ENCODE data around the gene TUB. TPM values are rescaled to one million over a fixed set of nuclear protein-coding genes. Genes with fewer than 3 reads are reported as not detected.

TUB gene
- polyA plus RNA-seq, 1 donor (not counting 4 experiments of a cell fraction or from before 2014, with no cell fraction given) = 0.84 TPM

DNA sequence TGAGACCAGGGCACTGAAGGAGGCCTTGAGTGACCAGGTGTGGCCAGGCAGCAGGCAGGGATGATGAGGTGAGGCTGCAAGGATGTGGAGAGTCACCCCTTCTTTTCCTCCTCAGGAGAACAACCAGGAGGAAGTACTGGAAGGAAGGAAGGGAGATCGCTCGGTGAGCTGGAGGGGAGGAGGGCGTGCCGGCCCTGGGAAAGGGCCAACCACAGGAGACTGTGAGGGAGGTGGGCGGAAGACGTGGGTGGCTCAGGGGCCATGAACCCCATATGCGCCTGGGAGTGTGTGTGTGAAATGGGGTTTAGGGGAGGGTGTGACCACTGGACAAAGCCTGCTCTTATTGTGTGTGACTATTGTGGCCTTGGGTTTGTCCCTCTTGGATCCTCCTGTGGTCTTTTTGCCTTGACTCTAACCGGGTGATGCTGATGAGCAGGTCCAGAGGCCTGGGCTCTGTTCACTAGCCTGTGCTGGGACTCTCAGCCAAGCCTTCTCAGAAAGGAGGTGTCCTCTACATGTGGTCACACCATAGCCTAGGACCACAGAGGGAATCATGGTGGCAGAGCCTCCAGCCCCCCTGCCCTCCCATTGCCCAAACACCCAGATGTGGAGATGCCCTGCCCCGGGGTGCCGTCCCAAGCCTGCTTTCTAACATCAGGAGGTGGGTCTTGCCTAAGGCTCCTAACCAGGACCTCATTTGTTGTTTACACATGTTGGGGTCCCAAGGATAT, 41.3 kb upstream of the TUB start:
- no peaks in the 10 kb centered on the region for H3K4me1 ChIP-seq (ENCODE audit: control insufficient read depth, extremely low read depth, insufficient read depth, low read length)
- no peaks in the 10 kb centered on the region for H3K9me1 ChIP-seq (ENCODE audit: control insufficient read depth, extremely low read depth, insufficient read depth, low read length)
- FAIRE-seq = no peak
- no peaks in the 10 kb centered on the region for H3K79me2 ChIP-seq (ENCODE audit: control insufficient read depth, insufficient read depth, low read length)
- H3K27me3 ChIP-seq (ENCODE audit: control insufficient read depth, extremely low read depth, insufficient read depth, low read length) = peaks cover 6% of the 10 kb centered on the region
- dilution Hi-C loops (cut with MboI; ENCODE audit: extremely low pct_ligation_motif_present, low sequenced_read_pairs) = no loop called here
- no peaks in the 10 kb centered on the region for H3K36me3 ChIP-seq (ENCODE audit: control insufficient read depth in 2 of 2, extremely low read depth in 1 of 2, insufficient read depth in 2 of 2, low read length in 2 of 2)
- no peak for TF ChIP-seq EZH2 (IDR thresholded peaks at IDR 0.05; ENCODE audit: low read length)
- TF ChIP-seq, protein P1, sequence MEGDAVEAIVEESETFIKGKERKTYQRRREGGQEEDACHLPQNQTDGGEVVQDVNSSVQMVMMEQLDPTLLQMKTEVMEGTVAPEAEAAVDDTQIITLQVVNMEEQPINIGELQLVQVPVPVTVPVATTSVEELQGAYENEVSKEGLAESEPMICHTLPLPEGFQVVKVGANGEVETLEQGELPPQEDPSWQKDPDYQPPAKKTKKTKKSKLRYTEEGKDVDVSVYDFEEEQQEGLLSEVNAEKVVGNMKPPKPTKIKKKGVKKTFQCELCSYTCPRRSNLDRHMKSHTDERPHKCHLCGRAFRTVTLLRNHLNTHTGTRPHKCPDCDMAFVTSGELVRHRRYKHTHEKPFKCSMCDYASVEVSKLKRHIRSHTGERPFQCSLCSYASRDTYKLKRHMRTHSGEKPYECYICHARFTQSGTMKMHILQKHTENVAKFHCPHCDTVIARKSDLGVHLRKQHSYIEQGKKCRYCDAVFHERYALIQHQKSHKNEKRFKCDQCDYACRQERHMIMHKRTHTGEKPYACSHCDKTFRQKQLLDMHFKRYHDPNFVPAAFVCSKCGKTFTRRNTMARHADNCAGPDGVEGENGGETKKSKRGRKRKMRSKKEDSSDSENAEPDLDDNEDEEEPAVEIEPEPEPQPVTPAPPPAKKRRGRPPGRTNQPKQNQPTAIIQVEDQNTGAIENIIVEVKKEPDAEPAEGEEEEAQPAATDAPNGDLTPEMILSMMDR (optimal IDR thresholded peaks at IDR 0.05 in 1 of 3, IDR thresholded peaks at IDR 0.05 in 1 of 3, conservative IDR thresholded peaks at IDR 0.05 in 1 of 3; ENCODE audit: extremely low read depth in 1 of 3, insufficient read depth in 2 of 3, low read length in 3 of 3) = no peak
- no peaks in the 10 kb centered on the region for H3K9me3 ChIP-seq (ENCODE audit: control insufficient read depth, low read depth, low read length)
- no peak overlapping the region for H3K9ac ChIP-seq (ENCODE audit: control insufficient read depth, extremely low read depth, insufficient read depth, low read length)
- H2AFZ ChIP-seq (ENCODE audit: control insufficient read depth, low read length) = no peak overlapping the region
- no peak overlapping the region for H3K4me2 ChIP-seq (ENCODE audit: control insufficient read depth, extremely low read depth, insufficient read depth, low read depth, low read length)
- no peak overlapping the region for H3K4me3 ChIP-seq (ENCODE audit: control insufficient read depth in 2 of 3, extremely low read depth in 1 of 3, insufficient read depth in 2 of 3, low read depth in 1 of 3, low read length in 3 of 3)
- no peak for DNase-seq (ENCODE audit: low read depth, low spot score)
- H3K27ac ChIP-seq (ENCODE audit: control insufficient read depth, insufficient read depth, low read length) = no peak overlapping the region
- no peaks in the 10 kb centered on the region for H4K20me1 ChIP-seq (ENCODE audit: control insufficient read depth, extremely low read depth, insufficient read depth, low read length)

- DNase-seq (ENCODE audit: low read depth, low spot score) = no peak
- Histone ChIP-seq H3K4me1 (ENCODE audit: control insufficient read depth, extremely low read depth, insufficient read depth, low read length) (no peaks in the 10 kb centered on the region), H3K36me3 (ENCODE audit: control insufficient read depth in 2 of 2, extremely low read depth in 1 of 2, insufficient read depth in 2 of 2, low read length in 2 of 2) (no peaks in the 10 kb centered on the region), H4K20me1 (ENCODE audit: control insufficient read depth, extremely low read depth, insufficient read depth, low read length) (no peaks in the 10 kb centered on the region), H3K27ac (ENCODE audit: control insufficient read depth, insufficient read depth, low read length) (no peak overlapping the region), H3K9me3 (ENCODE audit: control insufficient read depth, low read depth, low read length) (no peaks in the 10 kb centered on the region), H3K9ac (ENCODE audit: control insufficient read depth, extremely low read depth, insufficient read depth, low read length) (no peak overlapping the region), H3K4me3 (ENCODE audit: control insufficient read depth in 2 of 3, extremely low read depth in 1 of 3, insufficient read depth in 2 of 3, low read depth in 1 of 3, low read length in 3 of 3) (no peak overlapping the region), H3K79me2 (ENCODE audit: control insufficient read depth, insufficient read depth, low read length) (no peaks in the 10 kb centered on the region), H3K4me2 (ENCODE audit: control insufficient read depth, extremely low read depth, insufficient read depth, low read depth, low read length) (no peak overlapping the region), H3K27me3 (ENCODE audit: control insufficient read depth, extremely low read depth, insufficient read depth, low read length) (peaks cover 6% of the 10 kb centered on the region), H3K9me1 (ENCODE audit: control insufficient read depth, extremely low read depth, insufficient read depth, low read length) (no peaks in the 10 kb centered on the region), H2AFZ (ENCODE audit: control insufficient read depth, low read length) (no peak overlapping the region)
- no peak for FAIRE-seq
- dilution Hi-C loops (cut with MboI; ENCODE audit: extremely low pct_ligation_motif_present, low sequenced_read_pairs) = no loop called here
- TF ChIP-seq, protein P1 (optimal IDR thresholded peaks at IDR 0.05 in 1 of 3, IDR thresholded peaks at IDR 0.05 in 1 of 3, conservative IDR thresholded peaks at IDR 0.05 in 1 of 3; ENCODE audit: extremely low read depth in 1 of 3, insufficient read depth in 2 of 3, low read length in 3 of 3) = no peak
- no peak for TF ChIP-seq EZH2 (IDR thresholded peaks at IDR 0.05; ENCODE audit: low read length)
Observed at GRCh38 chr11:8040261-8040920, 40.6 kb upstream of the TUB start.

Measured in keratinocyte (primary cell).